IMR-90 (cell line): ENCODE measurements around the gene DEFB110.

Source experiments
- CHD1 ChIP-seq: IDR thresholded peaks from 2 replicates; pipeline ENCODE4 v1.6.1; 2012; ENCODE audit warnings: low read depth, low read length, improper control_type of control experiment
- CTCF ChIP-seq: conservative IDR thresholded peaks from 2 replicates; pipeline ENCODE4 v1.5.1; 2012; ENCODE audit warnings: mild to moderate bottlenecking, low read depth, low read length, improper control_type of control experiment
- POLR2A ChIP-seq: IDR thresholded peaks from 2 replicates; pipeline ENCODE4 v1.6.1; 2012; ENCODE audit warnings: mild to moderate bottlenecking, low read depth, low read length

GRCh38 chr6:49980898-49981297 lies 40.9 kb downstream of the DEFB110 start:
- no peak for TF ChIP-seq CTCF
- TF ChIP-seq POLR2A = no peak
- no peak for TF ChIP-seq CHD1
